ENCODE results near the gene CFAP74. TPM values are rescaled to one million over a fixed set of nuclear protein-coding genes. Genes with fewer than 3 reads are reported as not detected.

The CFAP74 gene
- total and polyA plus RNA-seq, 2 of the 13 experiments (the other 11 are each of a cell fraction or from before 2014, with no cell fraction given), result 0.27 to 0.62 TPM

GRCh38 chr1:1889847-1890505 lies 113.6 kb downstream of the CFAP74 start (continued):
- TF ChIP-seq ESRRA (CRISPR knock-in tag; IDR thresholded peaks at IDR 0.05; ENCODE audit: low read depth), result no peak
- no peak for TF ChIP-seq ZNF382 (CRISPR knock-in tag; IDR thresholded peaks at IDR 0.05; ENCODE audit: borderline replicate concordance)
- 0 out of 2 replicates have a peak, but pooled peaks have one; percentile 21 for TF ChIP-seq HOXA5 (CRISPR knock-in tag; IDR thresholded peaks at IDR 0.05)
- no peak for TF ChIP-seq ZNF780A (CRISPR knock-in tag; IDR thresholded peaks at IDR 0.05)
- TF ChIP-seq, protein P1, sequence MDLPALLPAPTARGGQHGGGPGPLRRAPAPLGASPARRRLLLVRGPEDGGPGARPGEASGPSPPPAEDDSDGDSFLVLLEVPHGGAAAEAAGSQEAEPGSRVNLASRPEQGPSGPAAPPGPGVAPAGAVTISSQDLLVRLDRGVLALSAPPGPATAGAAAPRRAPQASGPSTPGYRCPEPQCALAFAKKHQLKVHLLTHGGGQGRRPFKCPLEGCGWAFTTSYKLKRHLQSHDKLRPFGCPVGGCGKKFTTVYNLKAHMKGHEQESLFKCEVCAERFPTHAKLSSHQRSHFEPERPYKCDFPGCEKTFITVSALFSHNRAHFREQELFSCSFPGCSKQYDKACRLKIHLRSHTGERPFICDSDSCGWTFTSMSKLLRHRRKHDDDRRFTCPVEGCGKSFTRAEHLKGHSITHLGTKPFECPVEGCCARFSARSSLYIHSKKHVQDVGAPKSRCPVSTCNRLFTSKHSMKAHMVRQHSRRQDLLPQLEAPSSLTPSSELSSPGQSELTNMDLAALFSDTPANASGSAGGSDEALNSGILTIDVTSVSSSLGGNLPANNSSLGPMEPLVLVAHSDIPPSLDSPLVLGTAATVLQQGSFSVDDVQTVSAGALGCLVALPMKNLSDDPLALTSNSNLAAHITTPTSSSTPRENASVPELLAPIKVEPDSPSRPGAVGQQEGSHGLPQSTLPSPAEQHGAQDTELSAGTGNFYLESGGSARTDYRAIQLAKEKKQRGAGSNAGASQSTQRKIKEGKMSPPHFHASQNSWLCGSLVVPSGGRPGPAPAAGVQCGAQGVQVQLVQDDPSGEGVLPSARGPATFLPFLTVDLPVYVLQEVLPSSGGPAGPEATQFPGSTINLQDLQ (CRISPR knock-in tag; IDR thresholded peaks at IDR 0.05), result peak; percentile 90
- no peak for TF ChIP-seq SP4 (CRISPR knock-in tag; IDR thresholded peaks at IDR 0.05)
- TF ChIP-seq, protein P2, sequence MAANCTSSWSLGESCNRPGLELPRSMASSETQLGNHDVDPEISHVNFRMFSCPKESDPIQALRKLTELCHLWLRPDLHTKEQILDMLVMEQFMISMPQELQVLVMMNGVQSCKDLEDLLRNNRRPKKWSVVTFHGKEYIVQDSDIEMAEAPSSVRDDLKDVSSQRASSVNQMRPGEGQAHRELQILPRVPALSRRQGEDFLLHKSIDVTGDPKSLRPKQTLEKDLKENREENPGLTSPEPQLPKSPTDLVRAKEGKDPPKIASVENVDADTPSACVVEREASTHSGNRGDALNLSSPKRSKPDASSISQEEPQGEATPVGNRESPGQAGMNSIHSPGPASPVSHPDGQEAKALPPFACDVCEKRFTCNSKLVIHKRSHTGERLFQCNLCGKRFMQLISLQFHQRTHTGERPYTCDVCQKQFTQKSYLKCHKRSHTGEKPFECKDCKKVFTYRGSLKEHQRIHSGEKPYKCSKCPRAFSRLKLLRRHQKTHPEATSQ (CRISPR knock-in tag; IDR thresholded peaks at IDR 0.05; ENCODE audit: borderline replicate concordance), result no peak
- TF ChIP-seq CENPT (CRISPR knock-in tag; IDR thresholded peaks at IDR 0.05; ENCODE audit: low read depth), result no peak
- TF ChIP-seq, protein P3, sequence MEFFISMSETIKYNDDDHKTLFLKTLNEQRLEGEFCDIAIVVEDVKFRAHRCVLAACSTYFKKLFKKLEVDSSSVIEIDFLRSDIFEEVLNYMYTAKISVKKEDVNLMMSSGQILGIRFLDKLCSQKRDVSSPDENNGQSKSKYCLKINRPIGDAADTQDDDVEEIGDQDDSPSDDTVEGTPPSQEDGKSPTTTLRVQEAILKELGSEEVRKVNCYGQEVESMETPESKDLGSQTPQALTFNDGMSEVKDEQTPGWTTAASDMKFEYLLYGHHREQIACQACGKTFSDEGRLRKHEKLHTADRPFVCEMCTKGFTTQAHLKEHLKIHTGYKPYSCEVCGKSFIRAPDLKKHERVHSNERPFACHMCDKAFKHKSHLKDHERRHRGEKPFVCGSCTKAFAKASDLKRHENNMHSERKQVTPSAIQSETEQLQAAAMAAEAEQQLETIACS (CRISPR knock-in tag; IDR thresholded peaks at IDR 0.05), result peak; percentile 65
- no peak for TF ChIP-seq KMT2B (CRISPR knock-in tag; IDR thresholded peaks at IDR 0.05)
- TF ChIP-seq CHCHD3 (CRISPR knock-in tag; IDR thresholded peaks at IDR 0.05), result no peak
- TF ChIP-seq PHF8 (CRISPR knock-in tag; IDR thresholded peaks at IDR 0.05), result peak; percentile 54; the same call in 1 of the 2 replicates
- no peak for TF ChIP-seq RFX1 (IDR thresholded peaks at IDR 0.05)
- TF ChIP-seq BHLHE40 (IDR thresholded peaks at IDR 0.05; ENCODE audit: low read length), result no peak
- no peak for TF ChIP-seq SRF (IDR thresholded peaks at IDR 0.05; ENCODE audit: low read depth, low read length)
- TF ChIP-seq, protein P4, sequence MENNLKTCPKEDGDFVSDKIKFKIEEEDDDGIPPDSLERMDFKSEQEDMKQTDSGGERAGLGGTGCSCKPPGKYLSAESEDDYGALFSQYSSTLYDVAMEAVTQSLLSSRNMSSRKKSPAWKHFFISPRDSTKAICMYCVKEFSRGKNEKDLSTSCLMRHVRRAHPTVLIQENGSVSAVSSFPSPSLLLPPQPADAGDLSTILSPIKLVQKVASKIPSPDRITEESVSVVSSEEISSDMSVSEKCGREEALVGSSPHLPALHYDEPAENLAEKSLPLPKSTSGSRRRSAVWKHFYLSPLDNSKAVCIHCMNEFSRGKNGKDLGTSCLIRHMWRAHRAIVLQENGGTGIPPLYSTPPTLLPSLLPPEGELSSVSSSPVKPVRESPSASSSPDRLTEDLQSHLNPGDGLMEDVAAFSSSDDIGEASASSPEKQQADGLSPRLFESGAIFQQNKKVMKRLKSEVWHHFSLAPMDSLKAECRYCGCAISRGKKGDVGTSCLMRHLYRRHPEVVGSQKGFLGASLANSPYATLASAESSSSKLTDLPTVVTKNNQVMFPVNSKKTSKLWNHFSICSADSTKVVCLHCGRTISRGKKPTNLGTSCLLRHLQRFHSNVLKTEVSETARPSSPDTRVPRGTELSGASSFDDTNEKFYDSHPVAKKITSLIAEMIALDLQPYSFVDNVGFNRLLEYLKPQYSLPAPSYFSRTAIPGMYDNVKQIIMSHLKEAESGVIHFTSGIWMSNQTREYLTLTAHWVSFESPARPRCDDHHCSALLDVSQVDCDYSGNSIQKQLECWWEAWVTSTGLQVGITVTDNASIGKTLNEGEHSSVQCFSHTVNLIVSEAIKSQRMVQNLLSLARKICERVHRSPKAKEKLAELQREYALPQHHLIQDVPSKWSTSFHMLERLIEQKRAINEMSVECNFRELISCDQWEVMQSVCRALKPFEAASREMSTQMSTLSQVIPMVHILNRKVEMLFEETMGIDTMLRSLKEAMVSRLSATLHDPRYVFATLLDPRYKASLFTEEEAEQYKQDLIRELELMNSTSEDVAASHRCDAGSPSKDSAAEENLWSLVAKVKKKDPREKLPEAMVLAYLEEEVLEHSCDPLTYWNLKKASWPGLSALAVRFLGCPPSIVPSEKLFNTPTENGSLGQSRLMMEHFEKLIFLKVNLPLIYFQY (CRISPR knock-in tag; IDR thresholded peaks at IDR 0.05; ENCODE audit: borderline replicate concordance), result no peak
- no peak for TF ChIP-seq ZNF775 (CRISPR knock-in tag; IDR thresholded peaks at IDR 0.05; ENCODE audit: borderline replicate concordance)
- 0 out of 2 replicates have a peak, but pooled peaks have one; percentile 54 for TF ChIP-seq BRCA1 (CRISPR knock-in tag; IDR thresholded peaks at IDR 0.05)
- TF ChIP-seq ZNF639 (CRISPR knock-in tag; conservative IDR thresholded peaks at IDR 0.05), result no peak
- 0 out of 2 replicates have a peak, but pooled peaks have one; percentile 19 for TF ChIP-seq KMT2A (CRISPR knock-in tag; IDR thresholded peaks at IDR 0.05)

Measured in HepG2 (cell line).